Esophagus squamous epithelium (tissue), 4 donors: ENCODE measurements around the gene MAPK8IP1.

Experiments
- POLR2A ChIP-seq, 4 donors: fragments of 450-650 bp; IDR thresholded peaks; one replicate each; pipeline ENCODE4 v1.6.1; 2017; ENCODE audit warnings: antibody characterized with exemption in 4 of 4, mild to moderate bottlenecking in 4 of 4, moderate library complexity in 3 of 4
- TF ChIP-seq, protein P1 (sequence below), 6 experiments: fragments of 450-650 bp in 4 of 6; fragments of 200-600 bp in 2 of 6; sonication (generic) in 2 of 6; IDR thresholded peaks; one replicate each; pipeline ENCODE4 v1.5.1; 2016 to 2019; ENCODE audit warnings: antibody characterized with exemption in 6 of 6, mild to moderate bottlenecking in 4 of 6, moderate library complexity in 4 of 6

DNA sequence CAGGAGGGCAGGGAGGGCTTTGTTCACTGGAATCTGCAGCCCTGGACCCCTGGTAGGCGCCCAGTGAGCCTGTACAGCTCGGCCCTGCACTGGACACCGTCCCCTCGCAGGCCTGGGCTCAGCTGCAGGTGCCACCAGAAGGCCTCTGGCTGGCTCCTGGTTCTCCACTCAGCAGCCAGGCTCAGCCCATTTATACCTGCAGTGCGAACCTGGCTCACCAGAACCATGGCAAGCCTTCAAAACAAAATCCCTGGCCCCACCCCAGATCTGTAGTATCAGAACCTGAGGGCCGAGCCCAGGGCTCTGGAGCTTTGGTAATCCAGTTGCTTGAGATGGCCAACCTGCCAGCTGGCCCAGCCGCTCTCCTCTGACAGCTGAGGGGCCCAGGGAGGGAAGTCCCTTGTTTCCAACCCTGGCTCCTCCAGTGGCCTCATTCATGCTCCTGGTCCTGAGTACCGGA, 22.5 kb downstream of the MAPK8IP1 start:
- TF ChIP-seq, protein P1, sequence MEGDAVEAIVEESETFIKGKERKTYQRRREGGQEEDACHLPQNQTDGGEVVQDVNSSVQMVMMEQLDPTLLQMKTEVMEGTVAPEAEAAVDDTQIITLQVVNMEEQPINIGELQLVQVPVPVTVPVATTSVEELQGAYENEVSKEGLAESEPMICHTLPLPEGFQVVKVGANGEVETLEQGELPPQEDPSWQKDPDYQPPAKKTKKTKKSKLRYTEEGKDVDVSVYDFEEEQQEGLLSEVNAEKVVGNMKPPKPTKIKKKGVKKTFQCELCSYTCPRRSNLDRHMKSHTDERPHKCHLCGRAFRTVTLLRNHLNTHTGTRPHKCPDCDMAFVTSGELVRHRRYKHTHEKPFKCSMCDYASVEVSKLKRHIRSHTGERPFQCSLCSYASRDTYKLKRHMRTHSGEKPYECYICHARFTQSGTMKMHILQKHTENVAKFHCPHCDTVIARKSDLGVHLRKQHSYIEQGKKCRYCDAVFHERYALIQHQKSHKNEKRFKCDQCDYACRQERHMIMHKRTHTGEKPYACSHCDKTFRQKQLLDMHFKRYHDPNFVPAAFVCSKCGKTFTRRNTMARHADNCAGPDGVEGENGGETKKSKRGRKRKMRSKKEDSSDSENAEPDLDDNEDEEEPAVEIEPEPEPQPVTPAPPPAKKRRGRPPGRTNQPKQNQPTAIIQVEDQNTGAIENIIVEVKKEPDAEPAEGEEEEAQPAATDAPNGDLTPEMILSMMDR (IDR thresholded peaks at IDR 0.05): no peak
- TF ChIP-seq POLR2A (IDR thresholded peaks at IDR 0.05): no peak
